OCI-LY1 (cell line): ENCODE data around the gene AVPR2.

Source experiments
- H2AFZ ChIP-seq: fragments of 200-600 bp; sonication (generic), shearing (Covaris generic); 2 replicates; pipeline ENCODE4 v1.6.0; 2014; ENCODE audit warnings: antibody characterized with exemption, mild to moderate bottlenecking, low read length
- H3F3A ChIP-seq: fragments of 200-600 bp; sonication (generic), shearing (Covaris generic); 2 replicates; pipeline ENCODE4 v1.6.0; 2014; ENCODE audit warnings: mild to moderate bottlenecking, antibody characterized with exemption, low read length, moderate library complexity; ENCODE audit not compliant: insufficient read depth
- H3K27ac ChIP-seq: fragments of 200-600 bp; sonication (generic); 2 replicates; pipeline ENCODE4 v1.5.1; 2014; ENCODE audit warnings: low read length, mixed run types, mild to moderate bottlenecking, low read depth; ENCODE audit not compliant: poor library complexity, severe bottlenecking
- H3K27me3 ChIP-seq: fragments of 200-600 bp; sonication (generic); 2 replicates; pipeline ENCODE4 v1.6.0; 2014; ENCODE audit warnings: antibody characterized with exemption, mild to moderate bottlenecking, low read length, moderate library complexity; ENCODE audit not compliant: insufficient read depth
- H3K36me3 ChIP-seq: fragments of 200-600 bp; sonication (generic); 2 replicates; pipeline ENCODE4 v1.6.1; 2014; ENCODE audit warnings: mild to moderate bottlenecking, antibody characterized with exemption, low read length, moderate library complexity, mixed read lengths; ENCODE audit not compliant: insufficient read depth
- H3K4me1 ChIP-seq: fragments of 200-600 bp; sonication (generic); 2 replicates; pipeline ENCODE4 v1.5.1; 2014; ENCODE audit warnings: mild to moderate bottlenecking, low read length, moderate library complexity; ENCODE audit not compliant: insufficient read depth, severe bottlenecking
- H3K4me2 ChIP-seq: fragments of 200-600 bp; sonication (generic), shearing (Covaris generic); 2 replicates; pipeline ENCODE4 v1.6.1; 2014; ENCODE audit warnings: low read length
- H3K4me3 ChIP-seq: fragments of 200-600 bp; sonication (generic); 2 replicates; pipeline ENCODE4 v1.5.1; 2014; ENCODE audit warnings: low read length, low read depth, mild to moderate bottlenecking, mixed read lengths; ENCODE audit not compliant: poor library complexity, severe bottlenecking
- H3K79me2 ChIP-seq: fragments of 200-600 bp; shearing (Covaris generic); 2 replicates; pipeline ENCODE4 v1.6.1; 2016; ENCODE audit warnings: mixed run types, low read length, mixed read lengths; ENCODE audit not compliant: insufficient read depth
- H3K9ac ChIP-seq: fragments of 200-600 bp; sonication (generic), shearing (Covaris generic); 2 replicates; pipeline ENCODE4 v1.6.1; 2014; ENCODE audit warnings: mild to moderate bottlenecking, low read length, mixed read lengths
- H3K9me2 ChIP-seq: fragments of 200-600 bp; sonication (generic), shearing (Covaris generic); 2 replicates; pipeline ENCODE4 v1.6.1; 2014; ENCODE audit warnings: low read depth, mild to moderate bottlenecking, low read length, mixed read lengths
- H3K9me3 ChIP-seq: fragments of 200-600 bp; shearing (Covaris generic); 2 replicates; pipeline ENCODE4 v1.6.1; 2014; ENCODE audit warnings: low read length, mixed read lengths
- H4K20me1 ChIP-seq: fragments of 200-600 bp; sonication (generic), shearing (Covaris generic); 2 replicates; pipeline ENCODE4 v1.6.0; 2016; ENCODE audit warnings: mild to moderate bottlenecking, low read length; ENCODE audit not compliant: insufficient read depth
- EZH2 ChIP-seq: fragments of 200-600 bp; sonication (generic), shearing (Covaris generic); IDR thresholded peaks from 2 replicates; pipeline ENCODE4 v1.8.0; 2017; ENCODE audit warnings: borderline replicate concordance, mixed run types, mild to moderate bottlenecking, antibody characterized with exemption, low read length, moderate library complexity, mixed read lengths
- TF ChIP-seq, protein P1 (sequence below): fragments of 200-600 bp; sonication (generic), shearing (Covaris generic); IDR thresholded peaks from 2 replicates; pipeline ENCODE4 v1.5.1; 2017; ENCODE audit warnings: mild to moderate bottlenecking, antibody characterized with exemption, low read length, moderate library complexity, mixed read lengths

AVPR2 gene

GRCh38 chrX:153935326-153935851 is 30.9 kb downstream of the AVPR2 start:
- Histone ChIP-seq H2AFZ (no peak overlapping the region), H3K27me3 (no peaks in the 10 kb centered on the region), H3K9ac (peak overlapping the region; percentile 89), H3K4me3 (peak overlapping the region; percentile 82), H3K4me1 (peaks cover 18% of the 10 kb centered on the region), H3K79me2 (no peaks in the 10 kb centered on the region), H3F3A (no peaks in the 10 kb centered on the region), H4K20me1 (no peaks in the 10 kb centered on the region), H3K9me3 (no peaks in the 10 kb centered on the region), H3K9me2 (no peaks in the 10 kb centered on the region), H3K27ac (peak overlapping the region; percentile 80), H3K36me3 (peaks cover 20% of the 10 kb centered on the region; the same call in 1 of the 2 replicates), H3K4me2 (peak overlapping the region; percentile 98)
- TF ChIP-seq, protein P1, sequence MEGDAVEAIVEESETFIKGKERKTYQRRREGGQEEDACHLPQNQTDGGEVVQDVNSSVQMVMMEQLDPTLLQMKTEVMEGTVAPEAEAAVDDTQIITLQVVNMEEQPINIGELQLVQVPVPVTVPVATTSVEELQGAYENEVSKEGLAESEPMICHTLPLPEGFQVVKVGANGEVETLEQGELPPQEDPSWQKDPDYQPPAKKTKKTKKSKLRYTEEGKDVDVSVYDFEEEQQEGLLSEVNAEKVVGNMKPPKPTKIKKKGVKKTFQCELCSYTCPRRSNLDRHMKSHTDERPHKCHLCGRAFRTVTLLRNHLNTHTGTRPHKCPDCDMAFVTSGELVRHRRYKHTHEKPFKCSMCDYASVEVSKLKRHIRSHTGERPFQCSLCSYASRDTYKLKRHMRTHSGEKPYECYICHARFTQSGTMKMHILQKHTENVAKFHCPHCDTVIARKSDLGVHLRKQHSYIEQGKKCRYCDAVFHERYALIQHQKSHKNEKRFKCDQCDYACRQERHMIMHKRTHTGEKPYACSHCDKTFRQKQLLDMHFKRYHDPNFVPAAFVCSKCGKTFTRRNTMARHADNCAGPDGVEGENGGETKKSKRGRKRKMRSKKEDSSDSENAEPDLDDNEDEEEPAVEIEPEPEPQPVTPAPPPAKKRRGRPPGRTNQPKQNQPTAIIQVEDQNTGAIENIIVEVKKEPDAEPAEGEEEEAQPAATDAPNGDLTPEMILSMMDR, result no peak
- TF ChIP-seq EZH2, result no peak

DNA sequence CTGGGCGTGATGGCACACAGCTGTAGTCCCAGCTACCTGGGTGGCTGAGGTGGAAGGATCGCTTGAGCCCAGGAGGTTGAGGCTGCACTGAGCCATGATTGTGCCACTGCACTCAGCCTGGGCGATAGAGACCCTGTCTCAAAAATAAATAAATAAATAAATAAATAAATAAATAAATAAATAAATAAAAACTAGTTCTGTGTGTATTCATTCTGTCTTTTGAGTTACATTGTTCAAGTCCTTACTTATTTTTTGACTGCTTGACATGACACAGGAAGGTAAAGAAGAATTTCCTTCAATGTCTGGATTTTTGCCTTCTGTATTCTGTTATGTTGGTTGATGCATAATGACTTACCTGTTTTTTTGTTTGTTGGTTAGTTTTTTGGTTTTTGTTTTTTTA is 32.6 kb downstream of the AVPR2 start:
- Histone ChIP-seq H3K27me3 (no peaks in the 10 kb centered on the region), H3K4me3 (no peak overlapping the region), H4K20me1 (no peaks in the 10 kb centered on the region), H3K9me2 (no peaks in the 10 kb centered on the region), H3K9me3 (no peaks in the 10 kb centered on the region), H3K36me3 (peaks cover 5% of the 10 kb centered on the region; the same call in 1 of the 2 replicates), H3F3A (no peaks in the 10 kb centered on the region), H3K9ac (no peak overlapping the region), H3K79me2 (no peaks in the 10 kb centered on the region), H2AFZ (no peak overlapping the region), H3K27ac (no peak overlapping the region), H3K4me1 (peaks cover 28% of the 10 kb centered on the region), H3K4me2 (no peak overlapping the region)
- TF ChIP-seq, protein P1, result no peak
- no peak for TF ChIP-seq EZH2

GRCh38 chrX:153938226-153938786 is 33.8 kb downstream of the AVPR2 start:
- Histone ChIP-seq H3F3A (no peaks in the 10 kb centered on the region), H4K20me1 (no peaks in the 10 kb centered on the region), H3K4me3 (no peak overlapping the region), H3K9me2 (no peaks in the 10 kb centered on the region), H3K27me3 (no peaks in the 10 kb centered on the region), H3K9me3 (no peaks in the 10 kb centered on the region), H3K4me1 (peaks cover 31% of the 10 kb centered on the region), H3K27ac (peak overlapping the region; percentile 45), H3K36me3 (no peaks in the 10 kb centered on the region), H3K79me2 (no peaks in the 10 kb centered on the region), H3K9ac (no peak overlapping the region), H2AFZ (no peak overlapping the region), H3K4me2 (no peak overlapping the region)
- TF ChIP-seq, protein P1, result no peak
- TF ChIP-seq EZH2, result no peak
